ENCODE results near the gene VSNL1.
A peak's percentile ranks its signal among the peaks of the same experiment; 100 is the strongest.

The VSNL1 gene

DNA sequence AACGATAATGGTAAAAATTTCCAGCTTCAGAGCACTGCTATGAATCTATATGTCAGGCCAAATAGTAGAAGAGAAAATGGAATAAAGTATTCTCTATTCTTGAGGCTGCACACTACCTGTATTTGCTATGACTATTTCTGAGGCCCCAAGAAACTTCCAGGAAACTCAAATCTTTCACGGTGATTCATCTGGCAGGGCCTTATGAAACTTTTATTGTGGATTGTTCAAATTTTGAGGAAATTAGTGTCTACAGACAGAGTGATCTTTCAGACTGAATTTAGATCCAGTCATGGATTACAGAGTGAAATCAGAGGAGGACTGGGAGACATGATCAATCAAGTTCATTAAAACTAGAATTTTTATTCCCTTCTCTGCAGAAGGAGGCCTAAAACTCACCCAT is 4.1 kb upstream of the VSNL1 start:
- no peak overlapping the region for H3K4me3 ChIP-seq (ENCODE audit: low read depth, low read length)
- TF ChIP-seq, protein P1, sequence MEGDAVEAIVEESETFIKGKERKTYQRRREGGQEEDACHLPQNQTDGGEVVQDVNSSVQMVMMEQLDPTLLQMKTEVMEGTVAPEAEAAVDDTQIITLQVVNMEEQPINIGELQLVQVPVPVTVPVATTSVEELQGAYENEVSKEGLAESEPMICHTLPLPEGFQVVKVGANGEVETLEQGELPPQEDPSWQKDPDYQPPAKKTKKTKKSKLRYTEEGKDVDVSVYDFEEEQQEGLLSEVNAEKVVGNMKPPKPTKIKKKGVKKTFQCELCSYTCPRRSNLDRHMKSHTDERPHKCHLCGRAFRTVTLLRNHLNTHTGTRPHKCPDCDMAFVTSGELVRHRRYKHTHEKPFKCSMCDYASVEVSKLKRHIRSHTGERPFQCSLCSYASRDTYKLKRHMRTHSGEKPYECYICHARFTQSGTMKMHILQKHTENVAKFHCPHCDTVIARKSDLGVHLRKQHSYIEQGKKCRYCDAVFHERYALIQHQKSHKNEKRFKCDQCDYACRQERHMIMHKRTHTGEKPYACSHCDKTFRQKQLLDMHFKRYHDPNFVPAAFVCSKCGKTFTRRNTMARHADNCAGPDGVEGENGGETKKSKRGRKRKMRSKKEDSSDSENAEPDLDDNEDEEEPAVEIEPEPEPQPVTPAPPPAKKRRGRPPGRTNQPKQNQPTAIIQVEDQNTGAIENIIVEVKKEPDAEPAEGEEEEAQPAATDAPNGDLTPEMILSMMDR (IDR thresholded peaks at IDR 0.05; ENCODE audit: low read depth, low read length) = no peak

DNA sequence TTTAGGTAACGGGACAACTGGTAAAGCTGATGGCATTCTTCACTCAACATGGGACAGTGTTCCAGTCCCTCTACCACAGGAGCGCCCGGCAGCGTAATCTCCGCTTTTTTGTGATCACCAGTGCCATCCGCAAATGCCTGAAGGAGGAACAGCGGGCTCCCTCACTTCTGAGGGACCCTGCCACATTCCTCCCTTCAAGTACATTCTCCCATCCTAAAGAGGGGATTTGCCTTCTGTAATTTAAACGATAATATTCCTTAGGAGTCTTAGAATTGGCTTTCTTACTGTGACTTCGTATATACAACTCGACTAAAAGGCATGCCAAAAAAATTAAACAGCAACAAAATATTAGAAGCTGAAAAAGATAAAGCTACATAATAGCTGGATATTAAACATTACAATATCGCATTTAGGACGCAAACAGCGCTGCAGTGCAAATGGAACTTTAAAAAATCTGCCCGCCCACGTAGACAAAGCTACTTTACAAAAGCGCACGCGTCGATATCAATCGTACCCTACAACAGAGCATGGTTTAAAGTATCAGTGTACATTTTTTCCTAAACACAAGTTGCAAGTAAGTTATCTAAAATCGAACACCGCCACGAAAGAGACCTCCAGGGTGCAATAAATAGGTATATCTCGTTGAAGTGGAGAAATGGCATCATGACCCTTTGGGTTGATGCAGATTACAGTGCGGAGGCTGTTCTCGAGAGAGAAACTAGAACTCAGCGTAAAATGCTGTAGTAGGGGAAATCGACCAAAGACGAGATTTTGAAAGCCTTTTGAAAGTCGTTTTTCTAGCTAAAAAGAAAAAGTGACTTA is 2.3 kb upstream of the VSNL1 start:
- TF ChIP-seq, protein P1 (IDR thresholded peaks at IDR 0.05; ENCODE audit: low read depth, low read length) = no peak
- peak overlapping the region; percentile 54 for H3K4me3 ChIP-seq (ENCODE audit: low read depth, low read length)

DNA sequence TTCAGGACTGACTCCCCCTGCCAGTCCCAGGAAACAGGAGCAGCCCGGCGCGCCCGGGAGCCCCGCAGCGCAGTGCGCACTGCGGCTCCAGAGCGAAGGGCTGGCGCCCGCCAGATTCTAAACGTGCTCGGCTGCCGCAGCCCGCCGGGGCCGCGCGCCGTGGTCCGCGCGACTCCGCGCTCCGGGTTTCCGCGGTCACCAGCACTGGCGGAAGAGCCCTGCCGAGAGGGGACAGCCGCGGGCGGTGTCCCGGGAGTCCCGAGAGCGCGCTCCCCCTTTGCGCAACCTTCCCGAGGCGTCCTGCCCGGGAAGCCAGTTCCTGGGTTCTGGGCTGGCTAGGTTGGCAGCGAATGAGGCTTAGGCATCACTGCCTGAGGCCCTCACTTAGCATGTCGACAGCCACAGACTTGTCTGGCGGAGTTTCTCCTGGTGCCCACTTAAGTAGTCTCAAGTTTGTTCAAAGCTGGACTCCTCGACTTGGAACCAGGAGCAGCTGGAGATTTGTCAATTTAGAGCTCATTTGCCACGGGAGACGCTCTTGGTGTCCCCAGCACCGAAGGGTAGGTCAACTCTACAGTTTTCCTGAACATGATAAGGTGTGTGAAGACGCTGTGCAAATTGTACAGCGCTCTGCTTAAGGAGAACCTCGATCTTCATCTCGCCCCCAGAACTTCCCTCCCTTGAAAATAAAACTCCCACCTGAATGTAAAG is 1.5 kb upstream of the VSNL1 start:
- TF ChIP-seq, protein P1 (IDR thresholded peaks at IDR 0.05; ENCODE audit: low read depth, low read length) = no peak
- H3K4me3 ChIP-seq (ENCODE audit: low read depth, low read length) = peak overlapping the region; percentile 54

DNA sequence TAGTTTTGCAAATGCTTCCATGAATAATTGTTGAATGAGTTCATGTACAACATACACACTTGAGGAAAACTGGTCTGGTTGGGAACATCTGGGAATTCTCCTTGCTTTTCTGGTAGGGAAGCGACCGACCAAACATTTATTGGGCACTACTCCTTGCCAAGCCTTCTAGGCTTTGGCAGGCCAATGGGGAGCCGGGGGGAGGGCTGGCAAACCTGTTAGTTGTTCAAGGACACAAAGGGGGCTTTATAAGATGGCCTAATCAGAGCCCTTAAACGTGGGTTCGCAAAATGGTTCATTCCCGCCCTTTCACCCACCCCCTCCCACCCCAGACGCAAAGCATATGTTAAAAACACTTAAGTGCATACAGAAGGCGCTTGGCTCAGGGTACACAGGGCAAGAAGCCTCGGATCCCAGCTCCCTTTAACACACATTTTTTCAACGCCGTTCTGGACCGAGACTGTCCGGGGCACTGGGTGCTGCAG is 844 bp upstream of the VSNL1 start:
- TF ChIP-seq, protein P1 (IDR thresholded peaks at IDR 0.05; ENCODE audit: low read depth, low read length) = no peak
- no peak overlapping the region for H3K4me3 ChIP-seq (ENCODE audit: low read depth, low read length)

DNA sequence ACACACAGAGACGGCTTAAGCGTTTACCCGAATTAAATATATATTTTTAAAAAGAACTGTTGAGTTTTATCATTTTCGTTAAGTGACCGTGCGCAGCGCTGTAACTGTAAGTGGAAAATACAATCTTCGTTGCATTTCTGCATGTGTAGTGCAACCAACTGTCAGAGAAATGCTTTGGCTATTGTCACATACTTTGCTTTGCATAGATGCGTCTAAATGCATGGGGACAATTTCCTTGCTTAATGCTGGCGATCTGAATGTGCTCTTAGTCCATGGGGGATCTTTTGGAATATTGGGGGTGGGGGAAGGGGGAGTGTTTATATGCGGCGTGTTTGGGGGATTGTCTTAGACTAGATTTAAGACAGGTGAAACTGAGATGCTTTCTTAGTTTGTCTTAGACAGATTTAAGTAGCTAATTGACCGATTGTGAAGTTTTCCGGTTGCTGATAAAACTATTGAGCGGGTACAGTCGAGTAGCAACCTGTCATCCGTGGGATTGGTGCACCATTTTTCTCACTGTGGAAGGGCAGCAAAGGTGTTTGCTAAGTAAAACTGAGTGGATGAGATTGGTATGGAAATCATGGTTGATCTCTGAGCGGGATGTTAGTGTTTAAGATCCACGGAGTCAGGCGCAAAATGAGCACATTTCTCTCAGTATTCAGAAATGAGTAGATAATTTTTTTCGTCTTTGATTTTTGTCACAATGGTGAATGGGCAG is 476 bp downstream of the VSNL1 start:
- TF ChIP-seq, protein P1 (IDR thresholded peaks at IDR 0.05; ENCODE audit: low read depth, low read length) = no peak
- H3K4me3 ChIP-seq (ENCODE audit: low read depth, low read length) = peak overlapping the region; percentile 53

DNA sequence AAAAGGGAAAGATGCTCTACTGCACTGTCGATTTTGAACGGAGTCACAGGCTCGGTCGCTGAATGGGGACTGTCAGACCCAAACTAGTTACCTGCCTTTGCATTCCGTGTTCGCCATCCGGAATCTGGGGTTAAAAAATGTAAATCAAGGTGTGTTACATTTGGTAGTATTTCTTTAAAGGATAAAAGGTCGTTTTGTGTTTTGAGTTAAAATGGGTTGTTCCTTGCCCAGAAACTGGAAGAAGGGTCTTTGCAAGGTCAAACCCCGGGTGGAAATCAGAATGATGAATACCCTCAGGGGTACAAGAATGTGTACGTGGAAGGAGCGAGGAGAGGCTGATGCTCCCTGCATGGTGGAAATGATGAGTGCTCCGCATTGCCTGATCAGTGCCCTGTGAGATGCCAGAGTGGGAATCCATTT is 1.0 kb downstream of the VSNL1 start:
- TF ChIP-seq, protein P1 (IDR thresholded peaks at IDR 0.05; ENCODE audit: low read depth, low read length) = no peak
- H3K4me3 ChIP-seq (ENCODE audit: low read depth, low read length) = no peak overlapping the region
